A172 (cell line): Measurements from ENCODE around the gene JARID2. TPM values are rescaled to one million over a fixed set of nuclear protein-coding genes. Genes with fewer than 3 reads are reported as not detected.
A peak's percentile ranks its signal among the peaks of the same experiment; 100 is the strongest.

Source experiments
- DNase-seq: peaks from one replicate; pipeline ENCODE4 v3.0.0-alpha.2; 2015; ENCODE audit warnings: low spot score
- total RNA-seq: library from RNA; depleted of rRNA; stranded (reverse); fragments of >200 nt; shearing (Covaris generic); gene quantifications from 2 replicates; pipeline ENCODE4 v1.2.3, GENCODE V29; 2014

The JARID2 gene
- total RNA-seq, 1 experiment from 2014 or later: 5.4 TPM

- DNase-seq: no peak
These were observed 1.0 kb downstream of the JARID2 start for GRCh38 chr6:15246666-15247499.

GRCh38 chr6:15247500-15248450 is 1.9 kb downstream of the JARID2 start:
- peak; percentile 30 for DNase-seq

DNA sequence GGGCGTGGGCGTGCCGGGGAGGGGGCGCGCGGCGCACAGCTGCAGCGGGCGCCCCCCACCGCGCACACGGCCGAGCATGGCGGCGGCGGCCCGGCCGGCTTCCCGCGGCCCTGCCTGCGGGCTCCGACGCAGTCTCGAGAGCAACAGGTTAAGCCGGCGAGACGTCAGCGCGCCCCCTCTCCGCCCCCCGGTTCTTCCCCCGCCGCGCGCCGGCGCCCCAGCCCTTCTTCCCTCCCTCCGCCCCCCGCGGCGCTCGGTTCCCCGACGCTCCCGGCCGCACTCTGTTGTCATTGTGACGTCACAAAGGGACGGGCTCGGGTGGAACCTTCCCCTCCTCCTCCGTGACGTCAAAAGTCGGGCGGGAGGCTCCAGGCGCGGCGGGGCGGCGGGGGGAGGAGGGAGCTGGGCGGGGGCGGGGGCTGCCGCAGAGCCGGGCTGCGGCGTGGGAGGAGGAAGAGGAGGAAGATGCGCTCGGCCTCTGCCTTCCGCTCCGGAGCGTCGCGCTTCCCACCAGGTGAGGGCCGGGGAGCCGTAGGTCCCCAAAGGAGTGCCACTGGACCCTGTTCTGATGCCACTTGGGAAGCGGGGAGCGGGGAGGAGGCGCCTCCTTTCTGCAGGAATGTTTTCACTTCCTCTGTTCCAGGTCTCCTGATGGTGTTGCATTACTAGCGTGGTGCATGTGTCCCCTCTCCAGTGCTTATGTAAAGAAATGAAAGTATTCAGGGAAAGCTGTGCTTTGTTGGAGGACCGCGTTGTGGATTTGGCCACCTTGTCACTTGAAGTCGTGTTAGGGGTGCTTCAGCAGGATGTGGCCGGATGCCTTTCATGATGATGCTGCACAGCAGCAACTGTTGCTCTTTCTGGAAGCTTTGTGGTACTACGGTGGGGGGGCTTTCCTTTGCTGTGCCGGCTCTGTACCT is 2.8 kb downstream of the JARID2 start:
- peak; percentile 86 for DNase-seq

DNA sequence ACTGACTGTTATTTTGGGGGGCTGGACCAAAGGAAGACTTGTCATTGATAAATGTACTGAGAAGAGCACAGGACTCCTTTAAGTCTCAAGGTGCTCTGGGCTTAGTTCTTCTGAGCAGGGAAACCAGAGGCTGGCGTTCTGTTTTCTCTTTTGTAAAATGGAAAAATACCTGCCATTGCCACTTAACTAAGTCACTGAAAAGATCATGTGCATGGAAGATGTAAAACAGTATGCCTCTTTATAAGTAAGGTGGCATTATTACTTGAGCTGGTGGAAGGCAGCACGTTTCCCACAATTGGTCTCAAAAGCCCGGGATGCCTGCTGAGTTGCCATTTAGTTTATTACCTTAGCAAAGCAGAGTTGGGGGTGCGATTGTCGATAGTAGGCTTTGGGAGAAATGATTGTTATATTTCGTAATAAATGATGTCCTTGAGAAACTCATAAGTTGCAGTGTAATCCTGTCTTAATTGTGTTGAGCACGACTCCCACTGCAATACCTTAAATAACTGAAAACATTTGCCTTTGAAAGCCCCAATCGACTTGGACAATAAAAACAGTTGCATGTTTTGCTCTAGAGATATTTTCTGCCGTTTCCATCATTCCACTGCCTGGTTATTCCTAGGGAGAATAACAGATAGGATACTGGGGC is 3.6 kb downstream of the JARID2 start:
- DNase-seq: no peak

DNA sequence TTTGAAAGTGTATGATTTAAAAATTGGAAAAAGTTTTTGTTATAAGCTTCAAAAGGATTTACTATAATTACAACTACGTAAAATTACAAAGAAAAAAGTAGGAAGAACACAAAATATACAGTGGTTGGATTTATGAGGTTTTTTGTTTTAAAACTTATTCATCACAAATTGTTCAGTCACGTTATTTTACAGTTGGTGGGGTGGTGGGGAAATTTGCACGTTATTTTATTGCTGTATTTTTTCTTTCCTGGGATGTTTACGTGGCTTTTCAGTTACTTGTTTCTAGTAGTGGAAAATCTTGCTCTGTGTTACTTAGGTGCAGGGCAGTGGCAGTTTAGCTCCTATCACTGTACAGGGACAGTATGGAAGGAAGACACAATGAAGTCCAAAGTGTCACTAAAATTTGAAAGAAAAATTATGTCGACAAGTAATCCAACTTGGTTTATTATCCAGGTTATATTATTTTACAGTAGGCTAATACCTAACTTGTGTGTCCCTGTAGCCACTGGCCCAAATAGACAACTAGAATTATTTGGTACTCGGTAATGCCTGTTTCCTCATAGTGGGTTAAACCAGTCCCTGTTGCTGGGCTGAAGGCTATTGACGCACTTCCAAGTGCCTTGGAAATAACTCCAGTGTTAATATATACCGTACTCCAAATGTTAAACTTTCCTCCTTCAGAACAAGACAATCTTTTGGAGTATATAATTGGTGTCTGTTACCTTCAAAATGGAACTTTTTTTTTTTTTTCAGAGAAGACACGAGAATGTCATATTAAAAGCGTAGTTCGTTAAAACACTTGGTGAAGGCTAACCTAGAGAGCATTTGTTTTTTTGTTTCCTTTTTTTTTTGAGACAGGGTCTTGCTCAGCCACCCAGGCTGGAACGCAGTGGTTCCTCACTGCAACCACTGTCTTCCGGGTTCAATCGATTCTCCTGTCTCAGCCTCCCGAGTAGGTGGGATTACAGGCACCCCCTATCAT is 4.6 kb downstream of the JARID2 start:
- no peak for DNase-seq

GRCh38 chr6:15252195-15252594 is 6.3 kb downstream of the JARID2 start:
- no peak for DNase-seq

DNA sequence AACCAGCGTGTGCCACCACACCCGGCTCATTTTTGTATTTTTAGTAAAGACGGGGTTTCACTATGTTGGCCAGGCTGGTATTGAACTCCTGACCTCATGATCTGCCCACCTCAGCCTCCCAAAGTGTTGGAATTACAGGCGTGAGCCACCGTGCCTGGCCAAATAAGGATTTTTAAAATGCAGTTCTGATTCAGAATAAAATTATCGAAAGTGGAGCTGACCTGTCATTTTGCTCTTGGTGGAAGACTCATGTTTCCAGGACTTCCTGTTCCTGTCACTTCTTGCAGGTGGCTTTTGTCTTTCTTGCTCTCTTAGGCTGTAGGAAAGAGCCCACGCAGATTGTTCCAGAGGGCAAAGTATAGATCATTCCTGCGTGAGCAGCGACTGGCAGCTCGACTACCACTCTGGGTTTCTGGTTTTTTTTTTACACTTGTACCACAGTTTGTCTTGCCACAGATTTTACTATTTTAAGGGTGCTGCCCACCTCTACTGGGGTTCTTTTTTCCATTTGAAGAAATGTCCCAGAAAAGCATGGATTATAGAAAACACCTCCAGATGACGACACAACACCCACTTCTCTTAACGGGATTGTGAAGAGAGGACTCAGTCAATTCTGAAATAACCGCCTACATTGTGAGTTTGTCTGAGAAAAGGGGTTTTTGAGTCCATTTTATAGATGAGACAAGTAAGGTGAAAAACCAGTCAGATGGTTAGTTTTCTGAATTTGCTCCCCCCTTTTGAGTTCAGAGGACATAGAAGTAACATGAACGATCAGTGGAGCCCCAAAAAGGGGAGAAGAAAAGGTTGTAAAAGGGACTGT is 7.5 kb downstream of the JARID2 start:
- DNase-seq: no peak

DNA sequence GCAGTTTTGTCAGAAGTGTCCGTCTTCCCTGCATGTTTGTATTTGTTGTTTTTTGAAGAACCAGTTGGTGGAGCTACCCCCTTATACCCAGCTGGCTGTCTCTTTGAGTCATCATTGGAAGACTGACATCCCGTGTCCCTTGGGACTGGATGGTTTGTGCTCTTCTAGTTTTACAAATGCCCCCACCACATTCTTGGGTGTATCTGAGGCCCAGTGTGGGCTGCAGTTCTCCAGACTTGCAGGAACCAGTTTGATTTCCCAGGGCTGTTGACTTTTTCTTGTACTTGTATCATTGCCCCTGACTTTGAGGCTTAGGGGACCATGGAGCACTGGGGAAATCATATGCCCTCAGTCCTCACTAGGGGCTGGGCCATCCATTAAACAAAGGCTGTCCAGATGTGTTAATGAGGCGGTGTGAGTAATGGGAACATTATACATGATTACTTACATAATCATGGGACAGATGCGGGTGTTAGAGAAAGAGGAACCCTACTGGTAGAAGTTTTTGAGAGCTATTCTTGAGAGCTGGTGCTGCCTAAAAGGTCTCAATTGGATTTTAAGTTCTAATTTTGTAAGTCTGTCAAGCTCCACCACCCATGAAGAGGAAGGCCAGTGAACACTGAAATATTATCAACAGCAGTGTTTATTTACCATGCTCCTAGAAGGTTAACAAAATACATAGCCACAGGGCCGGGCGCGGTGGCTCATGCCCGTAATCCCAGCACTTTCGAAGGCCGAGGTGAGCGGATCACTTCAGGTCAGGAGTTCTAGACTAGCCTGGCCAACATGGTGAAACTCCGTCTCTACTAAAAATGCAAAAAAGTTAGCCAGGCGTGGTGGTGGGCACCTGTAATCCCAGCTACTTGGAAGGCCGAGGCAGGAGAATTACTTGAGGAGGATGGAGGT is 8.5 kb downstream of the JARID2 start:
- no peak for DNase-seq

DNA sequence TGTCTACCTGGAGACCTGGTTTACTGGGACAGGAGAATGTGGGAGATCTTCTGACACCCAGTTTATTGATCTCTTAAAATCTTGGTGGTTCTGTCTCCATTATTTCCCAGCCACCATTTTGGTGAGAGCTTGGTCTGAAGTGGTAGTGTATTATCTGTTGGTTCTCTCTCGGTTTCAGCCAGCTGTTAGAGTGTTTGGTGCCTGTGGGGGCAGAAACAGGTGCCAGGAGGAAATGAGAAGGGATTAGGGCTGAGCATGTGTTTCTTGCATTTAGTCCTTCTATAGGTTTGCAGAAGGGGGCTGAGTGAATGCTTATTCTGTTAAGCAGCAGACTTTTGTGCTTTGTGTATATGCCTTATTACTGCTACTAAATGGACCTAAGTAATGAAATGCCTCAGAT is 9.6 kb downstream of the JARID2 start:
- DNase-seq: no peak

DNA sequence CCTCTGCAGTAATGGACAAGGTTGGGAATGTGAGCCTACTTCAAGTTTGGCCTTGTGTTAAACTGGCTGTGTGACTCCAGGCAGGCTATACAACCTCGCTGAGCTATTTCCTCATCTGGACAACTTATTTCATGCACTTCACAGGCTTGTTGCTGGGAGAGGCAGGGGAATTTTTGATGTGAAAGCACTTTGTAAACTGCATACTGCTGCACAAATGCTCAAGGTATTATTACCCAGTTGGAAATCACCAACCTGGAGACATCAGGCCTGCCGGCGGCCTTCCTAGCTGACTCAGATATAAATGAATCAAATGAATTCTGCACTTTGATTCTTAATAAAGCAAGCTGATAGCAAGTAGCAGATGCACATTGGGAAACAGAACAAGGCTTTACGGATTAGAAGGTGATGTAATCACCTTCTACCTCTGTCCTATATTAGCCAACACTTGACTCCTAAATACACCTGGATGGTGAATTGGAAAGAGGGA is 10.1 kb downstream of the JARID2 start:
- DNase-seq: no peak

DNA sequence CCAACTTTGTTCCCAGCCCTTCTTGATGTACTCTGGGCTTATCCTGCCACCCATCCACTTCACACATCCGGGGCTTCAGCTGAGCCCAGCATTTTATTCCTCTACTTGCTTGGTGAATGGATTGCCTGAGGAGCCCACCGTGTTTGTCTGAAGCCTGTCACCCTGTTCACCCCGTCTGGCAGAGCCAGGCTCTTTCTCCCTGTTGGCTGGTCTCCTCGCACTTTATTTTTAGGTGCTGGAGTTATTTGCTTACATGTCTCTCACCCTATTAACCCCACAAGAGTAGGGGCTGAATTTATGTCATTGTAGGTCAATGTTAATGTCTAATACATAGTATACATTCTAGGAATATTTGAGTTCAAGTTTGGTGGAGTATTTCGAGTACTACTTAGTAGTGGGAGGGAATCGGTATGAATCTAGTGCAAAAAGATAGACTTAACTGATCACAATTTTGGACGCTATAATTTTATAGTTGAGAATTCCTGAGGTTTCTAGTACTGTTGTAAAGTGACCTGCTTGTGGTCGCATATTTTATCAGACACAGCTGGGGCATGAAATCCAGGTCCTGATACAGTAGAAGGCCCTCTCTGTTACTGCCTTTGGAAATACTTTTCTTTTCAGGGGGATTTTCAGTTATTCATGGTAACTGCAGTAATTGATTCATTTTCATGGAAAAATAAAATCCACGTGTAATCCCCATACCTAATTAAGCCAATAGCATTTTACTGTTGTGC is 10.8 kb downstream of the JARID2 start:
- no peak for DNase-seq

DNA sequence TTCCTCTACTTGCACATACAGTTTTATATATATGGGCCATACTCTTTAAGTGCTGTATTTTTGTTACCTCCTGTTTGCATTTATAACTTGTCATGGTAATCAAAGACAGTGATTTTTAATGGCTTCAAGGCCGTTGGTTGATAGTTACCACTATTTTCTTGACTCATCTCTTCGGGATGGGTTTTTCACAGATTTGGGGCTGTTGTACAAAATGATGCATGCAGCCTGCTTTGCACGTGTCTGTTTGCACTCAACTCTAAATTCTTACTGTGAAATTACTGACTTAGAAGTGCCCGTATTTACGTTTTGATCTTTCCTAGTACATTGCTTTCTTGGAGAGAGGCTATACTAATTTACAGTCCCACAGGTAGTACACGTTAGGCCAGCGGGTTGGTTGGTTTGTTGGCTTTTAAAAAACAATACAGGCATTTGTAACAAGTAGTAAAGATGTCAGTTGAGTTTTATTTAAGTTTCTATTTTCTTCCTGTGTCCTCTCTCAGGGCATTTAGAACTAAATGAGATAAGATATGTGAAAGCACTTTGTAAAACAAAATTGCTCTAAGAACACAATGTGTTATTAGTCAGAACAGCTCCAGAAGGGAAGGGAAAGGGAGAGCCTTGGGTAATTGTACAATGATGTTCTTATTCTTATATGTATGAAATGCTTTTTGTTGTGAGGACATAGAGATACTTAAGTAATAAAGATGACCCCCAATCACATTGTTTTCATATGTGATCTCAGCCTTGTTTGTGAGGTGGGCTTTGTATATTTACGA is 11.7 kb downstream of the JARID2 start:
- DNase-seq: no peak

GRCh38 chr6:15259766-15260098 is 13.9 kb downstream of the JARID2 start:
- no peak for DNase-seq

DNA sequence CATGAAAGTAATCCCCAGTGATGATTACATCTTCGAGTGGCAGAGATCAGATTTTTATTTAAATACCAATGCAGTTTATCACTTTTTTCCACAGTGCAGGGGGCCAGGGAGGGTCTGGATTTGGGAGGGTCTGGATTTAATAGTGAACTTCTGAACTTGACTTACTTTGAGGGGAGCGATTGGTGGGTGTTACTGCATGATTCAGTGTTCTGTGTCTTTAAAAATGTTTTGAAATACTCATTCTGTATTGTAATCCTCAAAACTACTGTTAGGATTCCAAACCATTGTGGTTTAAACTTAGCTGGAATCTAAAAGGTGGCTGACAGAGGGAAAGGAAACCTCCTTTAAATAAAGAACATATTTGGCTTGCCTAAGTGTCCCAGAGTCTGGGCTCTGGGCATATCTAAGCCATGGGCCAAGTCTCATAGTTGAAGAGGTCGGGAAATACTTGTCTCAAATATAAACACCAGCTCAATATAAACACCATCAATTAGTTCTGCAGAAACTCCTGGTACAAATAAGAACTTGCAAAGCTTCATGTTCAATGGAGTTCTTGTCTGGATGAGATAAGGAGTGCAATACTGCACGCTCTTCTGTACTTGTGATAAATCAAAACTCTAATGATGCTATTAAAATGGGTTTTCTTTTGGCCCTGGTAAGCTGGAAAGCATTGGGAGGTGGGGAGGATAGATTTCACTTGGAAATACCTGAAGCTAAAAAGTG is 14.4 kb downstream of the JARID2 start:
- no peak for DNase-seq

- no peak for DNase-seq
These were observed 18.0 kb downstream of the JARID2 start for GRCh38 chr6:15263780-15264374.
